ENCODE results near the gene EIF5AL1. TPM values are rescaled to one million over a fixed set of nuclear protein-coding genes. Genes with fewer than 3 reads are reported as not detected.

The EIF5AL1 gene
- total and polyA plus RNA-seq, 2 of the 4 experiments (the other 2 are of a cell fraction) = 1.1 to 1.4 TPM

DNA sequence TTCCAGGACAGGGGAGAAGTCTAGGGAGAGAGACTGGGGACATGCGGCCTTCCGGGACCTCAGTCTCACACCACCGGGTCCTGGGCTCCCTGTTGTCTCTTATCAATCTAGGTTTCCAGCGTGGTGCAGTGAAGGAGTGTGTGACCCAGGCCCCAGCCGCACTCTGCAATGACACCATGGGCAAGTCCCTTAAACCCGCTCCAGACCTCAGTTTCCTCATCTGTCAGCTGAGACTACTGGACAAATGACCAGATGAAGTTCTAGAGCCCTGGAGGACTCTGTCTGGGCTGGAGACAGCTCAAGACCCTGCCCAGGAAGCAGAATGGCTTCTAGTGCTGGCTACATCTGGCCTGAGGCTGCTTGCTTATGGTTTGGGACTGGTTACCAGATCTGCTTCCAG, 20.1 kb upstream of the EIF5AL1 start:
- intact Hi-C loops (cut with micrococcal nuclease) = no loop called here

More for the DNA sequence above, 20.1 kb upstream of the EIF5AL1 start:
- H4K20me1 ChIP-seq (ENCODE audit: insufficient read depth, low read length) = no peaks in the 10 kb centered on the region
- no peak overlapping the region for H4K91ac ChIP-seq (ENCODE audit: insufficient read depth, low read depth, low read length)
- H2BK120ac ChIP-seq (ENCODE audit: low read depth, low read length) = no peak overlapping the region
- H2BK20ac ChIP-seq (ENCODE audit: low read depth, low read length) = no peak overlapping the region
- peaks cover 26% of the 10 kb centered on the region for H3K4me1 ChIP-seq (ENCODE audit: control insufficient read depth, insufficient read depth, low read length)
- H3K36me3 ChIP-seq (ENCODE audit: control insufficient read depth, insufficient read depth, low read length) = no peaks in the 10 kb centered on the region
- BruUV-seq (replicated peaks) = no TSS peak
- H3K27ac ChIP-seq (ENCODE audit: insufficient read depth, low read length) = no peak overlapping the region
- peaks cover 17% of the 10 kb centered on the region for H3K27me3 ChIP-seq (ENCODE audit: control insufficient read depth, insufficient read depth, low read length)
- in situ Hi-C loops (cut with MboI; ENCODE audit: low sequenced_read_pairs) (loop anchor here (25.0 kb wide), 1 partner anchor 105 kb away; no protein-coding TSS in a partner anchor), dilution Hi-C loops (cut with HindIII; ENCODE audit: low sequenced_read_pairs, unreplicated experiment) (no loop called here)
- no peak overlapping the region for H3K18ac ChIP-seq (ENCODE audit: low read depth, low read length)
- no peak overlapping the region for H2AK5ac ChIP-seq (ENCODE audit: low read depth, low read length)
- H3K9me3 ChIP-seq (ENCODE audit: control insufficient read depth, insufficient read depth, low read length) = no peaks in the 10 kb centered on the region
- no peak overlapping the region for H2AFZ ChIP-seq (replicated peaks; ENCODE audit: low read length, poor library complexity)
- 100% methylated on average over 2 of the region's 6 CpGs; no CpG with 5 or more reads in 1 of the 2 experiments for WGBS, 2 experiments (ENCODE audit: extremely low coverage in 2 of 2, insufficient read length in 1 of 2)
- no peak overlapping the region for H3K9ac ChIP-seq (ENCODE audit: low read depth, low read length)
- DNase-seq (no peak), ATAC-seq (ENCODE audit: low read depth) (no peak)
- H3K4ac ChIP-seq (ENCODE audit: low read depth, low read length) = no peak overlapping the region
- POLR2A ChIA-PET (ENCODE audit: unreplicated experiment) = no interaction called here
- no peak for TF ChIP-seq SMC3 (IDR thresholded peaks at IDR 0.05; ENCODE audit: low read depth, low read length)
- TF ChIP-seq RCOR1 (IDR thresholded peaks at IDR 0.05; ENCODE audit: insufficient replicate concordance, low read length) = no peak
- TF ChIP-seq, protein P1, sequence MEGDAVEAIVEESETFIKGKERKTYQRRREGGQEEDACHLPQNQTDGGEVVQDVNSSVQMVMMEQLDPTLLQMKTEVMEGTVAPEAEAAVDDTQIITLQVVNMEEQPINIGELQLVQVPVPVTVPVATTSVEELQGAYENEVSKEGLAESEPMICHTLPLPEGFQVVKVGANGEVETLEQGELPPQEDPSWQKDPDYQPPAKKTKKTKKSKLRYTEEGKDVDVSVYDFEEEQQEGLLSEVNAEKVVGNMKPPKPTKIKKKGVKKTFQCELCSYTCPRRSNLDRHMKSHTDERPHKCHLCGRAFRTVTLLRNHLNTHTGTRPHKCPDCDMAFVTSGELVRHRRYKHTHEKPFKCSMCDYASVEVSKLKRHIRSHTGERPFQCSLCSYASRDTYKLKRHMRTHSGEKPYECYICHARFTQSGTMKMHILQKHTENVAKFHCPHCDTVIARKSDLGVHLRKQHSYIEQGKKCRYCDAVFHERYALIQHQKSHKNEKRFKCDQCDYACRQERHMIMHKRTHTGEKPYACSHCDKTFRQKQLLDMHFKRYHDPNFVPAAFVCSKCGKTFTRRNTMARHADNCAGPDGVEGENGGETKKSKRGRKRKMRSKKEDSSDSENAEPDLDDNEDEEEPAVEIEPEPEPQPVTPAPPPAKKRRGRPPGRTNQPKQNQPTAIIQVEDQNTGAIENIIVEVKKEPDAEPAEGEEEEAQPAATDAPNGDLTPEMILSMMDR (conservative IDR thresholded peaks at IDR 0.05; ENCODE audit: low read depth, low read length) = no peak
- TF ChIP-seq RAD21 (IDR thresholded peaks at IDR 0.05; ENCODE audit: low read length) = no peak
- no peak for TF ChIP-seq FOS (IDR thresholded peaks at IDR 0.05; ENCODE audit: low read depth, low read length)
- no peak overlapping the region for H3K4me2 ChIP-seq (ENCODE audit: low read depth, low read length)
- H4K5ac ChIP-seq (ENCODE audit: low read depth, low read length) = no peak overlapping the region
- H3K4me3 ChIP-seq (ENCODE audit: insufficient read depth, low read depth, low read length) = no peak overlapping the region
- no peak overlapping the region for H2BK5ac ChIP-seq (ENCODE audit: low read depth, low read length, poor library complexity, severe bottlenecking)
- no peak overlapping the region for H3K14ac ChIP-seq (replicated peaks; ENCODE audit: low read depth, low read length)
- H3K56ac ChIP-seq (ENCODE audit: extremely low read depth, insufficient read depth, low read length) = no peak overlapping the region
- H2BK15ac ChIP-seq (ENCODE audit: low read depth, low read length) = no peak overlapping the region
- peaks cover 29% of the 10 kb centered on the region for H3K9me1 ChIP-seq (ENCODE audit: insufficient read depth, low read length)
- no peaks in the 10 kb centered on the region for H3K79me1 ChIP-seq (ENCODE audit: low read depth in 1 of 2, low read length in 2 of 2)
- H4K8ac ChIP-seq (ENCODE audit: low read depth in 2 of 2, low read length in 2 of 2) = no peak overlapping the region
- no peak overlapping the region for H2AK9ac ChIP-seq (replicated peaks; ENCODE audit: low read depth, low read length, poor library complexity)
- CTCF ChIA-PET = no interaction called here
- H3K23ac ChIP-seq (ENCODE audit: low read depth, low read length) = no peak overlapping the region

Data from IMR-90 (cell line).